CD14-positive monocyte (primary cell): ENCODE data around the gene TRABD2B. TPM values are rescaled to one million over a fixed set of nuclear protein-coding genes. Genes with fewer than 3 reads are reported as not detected.

Experiments
- DNase-seq, 3 donors: peaks; one replicate each; pipeline ENCODE4 v3.0.0-alpha.2; 2011 to 2022
- H2AFZ ChIP-seq: 2 replicates; pipeline ENCODE4 v1.6.0; 2012; ENCODE audit warnings: mild to moderate bottlenecking, low read depth, low read length, inconsistent platforms; ENCODE audit not compliant: insufficient read depth, poor library complexity, severe bottlenecking
- H3K27ac ChIP-seq, 2 donors: 1 replicate in 1 of 2; 2 replicates in 1 of 2; pipeline ENCODE4 v1.5.1; 2012 to 2013; ENCODE audit warnings: low read length in 2 of 2, control low read depth in 1 of 2, inconsistent platforms in 1 of 2, low read depth in 1 of 2, mild to moderate bottlenecking in 1 of 2
- H3K27me3 ChIP-seq, 2 donors: one replicate each; pipeline versions ENCODE4 v1.6.0 to v1.6.1; 2011 to 2013; ENCODE audit warnings: low read length in 2 of 2; ENCODE audit not compliant: control insufficient read depth in 2 of 2, insufficient read depth in 2 of 2
- H3K36me3 ChIP-seq, 2 donors: replicated peaks in 1 of 2; 1 replicate in 1 of 2; 2 replicates in 1 of 2; pipeline versions ENCODE4 v1.5.1 to v1.6.1; 2012 to 2013; ENCODE audit warnings: low read length in 2 of 2, control low read depth in 1 of 2, inconsistent platforms in 1 of 2, mild to moderate bottlenecking in 1 of 2; ENCODE audit not compliant: insufficient read depth in 2 of 2, control insufficient read depth in 1 of 2
- H3K4me1 ChIP-seq, 2 donors: 1 replicate in 1 of 2; 2 replicates in 1 of 2; pipeline versions ENCODE4 v1.5.1 to v1.6.1; 2012 to 2013; ENCODE audit warnings: low read length in 2 of 2, control low read depth in 1 of 2, inconsistent platforms in 1 of 2, mild to moderate bottlenecking in 1 of 2, moderate library complexity in 1 of 2; ENCODE audit not compliant: insufficient read depth in 2 of 2, control insufficient read depth in 1 of 2
- H3K4me2 ChIP-seq: replicated peaks from 2 replicates; pipeline ENCODE3; 2012; ENCODE audit warnings: low read length, moderate library complexity, mild to moderate bottlenecking; ENCODE audit not compliant: poor library complexity, severe bottlenecking; ENCODE audit errors: extremely low read depth
- H3K4me3 ChIP-seq, 3 experiments: fragments of 200-600 bp in 1 of 3; sonication (generic) in 1 of 3; replicated peaks in 1 of 3; 1 replicate in 2 of 3; 2 replicates in 1 of 3; pipeline ENCODE4 v1.5.1; 2011 to 2013; ENCODE audit warnings: low read length in 3 of 3, mild to moderate bottlenecking in 3 of 3, control low read depth in 2 of 3, low read depth in 2 of 3, inconsistent platforms in 1 of 3, moderate library complexity in 1 of 3
- H3K79me2 ChIP-seq: 2 replicates; pipeline ENCODE4 v1.6.0; 2012; ENCODE audit warnings: mild to moderate bottlenecking, control low read depth, inconsistent platforms, low read length, moderate library complexity; ENCODE audit not compliant: insufficient read depth
- H3K9ac ChIP-seq: 2 replicates; pipeline ENCODE4 v1.6.0; 2017; ENCODE audit warnings: low read length, mild to moderate bottlenecking; ENCODE audit not compliant: insufficient read depth, poor library complexity, severe bottlenecking
- H3K9me3 ChIP-seq, 2 donors: replicated peaks in 1 of 2; 1 replicate in 1 of 2; 2 replicates in 1 of 2; pipeline versions ENCODE4 v1.5.1 to v1.6.1; 2012 to 2013; ENCODE audit warnings: low read length in 2 of 2, control low read depth in 1 of 2; ENCODE audit not compliant: control insufficient read depth in 1 of 2, insufficient read depth in 1 of 2
- H4K20me1 ChIP-seq: 2 replicates; pipeline ENCODE4 v1.6.0; 2012; ENCODE audit warnings: mild to moderate bottlenecking, low read length, control low read depth, moderate library complexity; ENCODE audit not compliant: insufficient read depth
- H3K27ac Mint-ChIP-seq, 7 donors: one replicate each; pipeline ENCODE4 v1.8.0; 2020; ENCODE audit warnings: mild to moderate bottlenecking in 7 of 7, mixed read lengths in 7 of 7, moderate library complexity in 6 of 7, inconsistent platforms in 2 of 7
- H3K27me3 Mint-ChIP-seq, 3 donors: one replicate each; pipeline ENCODE4 v1.8.0; 2021 to 2022; ENCODE audit warnings: low read depth in 3 of 3, mild to moderate bottlenecking in 3 of 3, mixed read lengths in 3 of 3, moderate library complexity in 3 of 3, inconsistent platforms in 1 of 3
- H3K36me3 Mint-ChIP-seq, 2 donors: one replicate each; pipeline ENCODE4 v1.8.0; 2020; ENCODE audit warnings: mixed read lengths in 2 of 2, inconsistent platforms in 1 of 2, mild to moderate bottlenecking in 1 of 2
- H3K4me1 Mint-ChIP-seq: one replicate; pipeline ENCODE4 v1.8.0; 2020; ENCODE audit warnings: mild to moderate bottlenecking, mixed read lengths
- H3K4me3 Mint-ChIP-seq, 2 donors: one replicate each; pipeline ENCODE4 v1.8.0; 2020; ENCODE audit warnings: mild to moderate bottlenecking in 2 of 2, mixed read lengths in 2 of 2, moderate library complexity in 1 of 2
- H3K9me3 Mint-ChIP-seq, 7 donors: one replicate each; pipeline ENCODE4 v1.8.0; 2020 to 2022; ENCODE audit warnings: mixed read lengths in 7 of 7, mild to moderate bottlenecking in 6 of 7, moderate library complexity in 6 of 7, inconsistent platforms in 2 of 7
- CTCF ChIP-seq: fragments of 200-600 bp; IDR thresholded peaks from one replicate; pipeline ENCODE4 v1.8.0; 2022; ENCODE audit warnings: antibody characterized with exemption, mild to moderate bottlenecking
- WGBS: methylation state at CpG from one replicate; pipeline ENCODE4 v1.1.5; 2013; ENCODE audit warnings: missing lambda C conversion rate; ENCODE audit not compliant: insufficient coverage; 5-methylcytosine and 5-hydroxymethylcytosine counted together
- intact Hi-C, 2 donors: fragments of 100-400 bp; cut with micrococcal nuclease; formaldehyde crosslinking; loops; one replicate each; pipeline versions ENCODE4 v1.15.0 to v1.15.1; 2023
- polyA plus RNA-seq, 3 donors: library from polyadenylated mRNA; depleted of rRNA in 1 of 3; unstranded in 2 of 3; stranded (reverse) in 1 of 3; fragments of 300-500 nt in 2 of 3; fragments of >200 nt in 1 of 3; fragmentation: Illumina TruSeq in 2 of 3; gene quantifications; 1 replicate in 2 of 3; 2 replicates in 1 of 3; pipeline ENCODE4 v1.2.3, GENCODE V29; 2012 to 2021

The TRABD2B gene
- polyA plus RNA-seq, 3 donors: not detected

GRCh38 chr1:48033495-48034045 lies 36.4 kb upstream of the TRABD2B start:
- 98% methylated on average over 10 of the region's 10 CpGs for WGBS
- H3K4me3 Mint-ChIP-seq: no peak overlapping the region
- H3K4me2 ChIP-seq: no peak overlapping the region
- no peaks in the 10 kb centered on the region for H3K36me3 Mint-ChIP-seq
- no peaks in the 10 kb centered on the region for H3K4me1 Mint-ChIP-seq
- no peaks in the 10 kb centered on the region for H3K9me3 ChIP-seq
- TF ChIP-seq CTCF: no peak
- intact Hi-C loops: no loop called here
- H3K27me3 Mint-ChIP-seq: peaks cover 4 to 8% (median 8%) of the 10 kb centered on the region in 3 donors
- no peaks in the 10 kb centered on the region for H3K27me3 ChIP-seq
- H3K4me3 ChIP-seq: no peak overlapping the region
- no peak overlapping the region for H2AFZ ChIP-seq
- no peak for DNase-seq
- H3K79me2 ChIP-seq: no peaks in the 10 kb centered on the region
- H3K9ac ChIP-seq: no peak overlapping the region
- H3K27ac ChIP-seq: no peak overlapping the region
- no peaks in the 10 kb centered on the region for H4K20me1 ChIP-seq
- peaks cover 0 to 9% (median 0%) of the 10 kb centered on the region in 7 donors for H3K9me3 Mint-ChIP-seq
- H3K27ac Mint-ChIP-seq: no peak overlapping the region
- no peaks in the 10 kb centered on the region for H3K36me3 ChIP-seq
- H3K4me1 ChIP-seq: no peaks in the 10 kb centered on the region

- Mint-ChIP-seq H3K36me3 (no peaks in the 10 kb centered on the region), H3K4me1 (no peaks in the 10 kb centered on the region), H3K4me3 (no peak overlapping the region), H3K27me3 (peaks cover 4 to 7% (median 4%) of the 10 kb centered on the region in 3 donors), H3K27ac (no peak overlapping the region), H3K9me3 (peaks cover 0 to 9% (median 2%) of the 10 kb centered on the region in 7 donors)
- Histone ChIP-seq H3K79me2 (no peaks in the 10 kb centered on the region), H3K27ac (no peak overlapping the region), H4K20me1 (no peaks in the 10 kb centered on the region), H2AFZ (no peak overlapping the region), H3K9me3 (no peaks in the 10 kb centered on the region), H3K4me2 (no peak overlapping the region), H3K4me1 (no peaks in the 10 kb centered on the region), H3K4me3 (no peak overlapping the region), H3K36me3 (no peaks in the 10 kb centered on the region), H3K27me3 (no peaks in the 10 kb centered on the region), H3K9ac (no peak overlapping the region)
- DNase-seq: no peak
- TF ChIP-seq CTCF: no peak
- WGBS: no CpG with 5 or more reads among the region's 3 CpGs
- intact Hi-C loops: no loop called here
These were observed 34.5 kb upstream of the TRABD2B start for GRCh38 chr1:48031676-48032075.
